Stimulated activated naive CD8-positive, alpha-beta T cell treated with anti-CD3 and anti-CD28 coated beads, Interleukin-15, Interleukin-2, amounts not matched to agents 100 U/mL and 50 U/mL, for 24 hours (primary cell): ENCODE results near the gene ZNF70.
"Not testable (repeated sequence)": the region's sequence is repeated elsewhere in the genome, so short reads cannot be mapped to it uniquely, and the experiment has no call there.

Source experiments
- ATAC-seq: fragments of 150-1000 bp; cut with Tn5 transposase; one replicate; pipeline ENCODE4 v1.10.0; 2021
- DNase-seq: peaks from one replicate; pipeline ENCODE4 v3.0.0; 2021

Gene ZNF70

GRCh38 chr22:23756891-23757290, 6.0 kb upstream of the ZNF70 start:
- DNase-seq (no peak), ATAC-seq (no peak)

- DNase-seq = no peak
- ATAC-seq = no peak
Observed at GRCh38 chr22:23755711-23756110, 4.8 kb upstream of the ZNF70 start.

GRCh38 chr22:23754980-23755636, 4.2 kb upstream of the ZNF70 start:
- ATAC-seq (no peak), DNase-seq (no peak)

- DNase-seq (no peak), ATAC-seq (no peak)
Observed at GRCh38 chr22:23754220-23754919, 3.5 kb upstream of the ZNF70 start, which contains the start of gene VPREB3. Gene VPREB3 (minus strand): TSS chr22:23754425. CDS start chr22:23754363, 62 bp downstream.

GRCh38 chr22:23753385-23753784, 2.5 kb upstream of the ZNF70 start:
- DNase-seq = no peak
- ATAC-seq = no peak

GRCh38 chr22:23752750-23753149, 1.8 kb upstream of the ZNF70 start:
- no peak for ATAC-seq
- DNase-seq = no peak

- no peak for ATAC-seq
- DNase-seq = peak; percentile 19
Observed at GRCh38 chr22:23752090-23752691, 1.3 kb upstream of the ZNF70 start.

- DNase-seq (no peak), ATAC-seq (no peak)
Observed at GRCh38 chr22:23751441-23751996, 607 bp upstream of the ZNF70 start.

GRCh38 chr22:23750367-23750713, 572 bp downstream of the ZNF70 start:
- ATAC-seq (no peak), DNase-seq (no peak)

- ATAC-seq (no peak), DNase-seq (no peak)
Observed at GRCh38 chr22:23749841-23750301, 1.0 kb downstream of the ZNF70 start.

GRCh38 chr22:23745791-23746190, 5.1 kb downstream of the ZNF70 start:
- DNase-seq (no peak), ATAC-seq (no peak)

- ATAC-seq = no peak
- no peak for DNase-seq
Observed at GRCh38 chr22:23744485-23744884, 6.4 kb downstream of the ZNF70 start.

GRCh38 chr22:23744001-23744400, 6.9 kb downstream of the ZNF70 start:
- ATAC-seq (no peak), DNase-seq (no peak)

GRCh38 chr22:23743303-23743705, 7.6 kb downstream of the ZNF70 start:
- DNase-seq (no peak), ATAC-seq (no peak)

- no peak for DNase-seq
- no peak for ATAC-seq
Observed at GRCh38 chr22:23742505-23743264, 8.2 kb downstream of the ZNF70 start.

- no peak for DNase-seq
- ATAC-seq = no peak
Observed at GRCh38 chr22:23737696-23738095, 13.2 kb downstream of the ZNF70 start.

GRCh38 chr22:23728108-23728507, 22.8 kb downstream of the ZNF70 start:
- ATAC-seq = not testable (repeated sequence)

GRCh38 chr22:23722724-23723123, 28.2 kb downstream of the ZNF70 start:
- DNase-seq (no peak), ATAC-seq (no peak)

More at GRCh38 chr22:23728108-23728507, 22.8 kb downstream of the ZNF70 start:
- DNase-seq = not testable (repeated sequence)

GRCh38 chr22:23722160-23722559, 28.8 kb downstream of the ZNF70 start:
- DNase-seq = no peak

GRCh38 chr22:23720855-23721254, 30.1 kb downstream of the ZNF70 start:
- no peak for ATAC-seq
- DNase-seq = no peak

More at GRCh38 chr22:23722160-23722559, 28.8 kb downstream of the ZNF70 start:
- no peak for ATAC-seq

- DNase-seq = no peak
Observed at GRCh38 chr22:23718371-23719165, 32.3 kb downstream of the ZNF70 start.

More at GRCh38 chr22:23718371-23719165, 32.3 kb downstream of the ZNF70 start:
- no peak for ATAC-seq
